HL-60 (cell line): ENCODE results near the gene CENPC.

Experiments
- POLR2AphosphoS5 ChIP-seq: IDR thresholded peaks from 2 replicates; pipeline ENCODE4 v1.6.1; 2012; ENCODE audit warnings: low read depth
- TF ChIP-seq, protein P1 (sequence below): IDR thresholded peaks from one replicate; pipeline ENCODE4 v1.5.1; 2011; ENCODE audit warnings: low read length, control low read depth, inconsistent platforms; ENCODE audit not compliant: insufficient read depth

DNA sequence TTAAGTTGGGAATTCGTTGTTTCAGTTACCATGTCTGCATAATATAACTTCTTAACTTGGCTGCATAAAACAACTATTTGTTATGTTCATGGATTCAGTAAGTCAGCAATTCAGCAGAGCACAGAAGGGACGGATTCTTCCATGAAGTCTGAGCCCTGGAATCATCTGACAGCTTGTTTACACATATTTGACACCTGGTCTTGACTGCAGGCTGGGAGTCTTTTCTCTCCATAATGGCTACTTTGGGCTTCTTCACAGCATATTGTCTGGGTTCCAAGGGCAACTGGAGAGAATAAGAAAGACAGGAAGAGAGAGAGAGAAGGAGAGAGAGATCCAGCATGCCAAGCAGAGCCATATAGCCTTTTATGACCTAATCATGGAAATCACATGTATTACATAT is 23.1 kb downstream of the CENPC start:
- TF ChIP-seq, protein P1, sequence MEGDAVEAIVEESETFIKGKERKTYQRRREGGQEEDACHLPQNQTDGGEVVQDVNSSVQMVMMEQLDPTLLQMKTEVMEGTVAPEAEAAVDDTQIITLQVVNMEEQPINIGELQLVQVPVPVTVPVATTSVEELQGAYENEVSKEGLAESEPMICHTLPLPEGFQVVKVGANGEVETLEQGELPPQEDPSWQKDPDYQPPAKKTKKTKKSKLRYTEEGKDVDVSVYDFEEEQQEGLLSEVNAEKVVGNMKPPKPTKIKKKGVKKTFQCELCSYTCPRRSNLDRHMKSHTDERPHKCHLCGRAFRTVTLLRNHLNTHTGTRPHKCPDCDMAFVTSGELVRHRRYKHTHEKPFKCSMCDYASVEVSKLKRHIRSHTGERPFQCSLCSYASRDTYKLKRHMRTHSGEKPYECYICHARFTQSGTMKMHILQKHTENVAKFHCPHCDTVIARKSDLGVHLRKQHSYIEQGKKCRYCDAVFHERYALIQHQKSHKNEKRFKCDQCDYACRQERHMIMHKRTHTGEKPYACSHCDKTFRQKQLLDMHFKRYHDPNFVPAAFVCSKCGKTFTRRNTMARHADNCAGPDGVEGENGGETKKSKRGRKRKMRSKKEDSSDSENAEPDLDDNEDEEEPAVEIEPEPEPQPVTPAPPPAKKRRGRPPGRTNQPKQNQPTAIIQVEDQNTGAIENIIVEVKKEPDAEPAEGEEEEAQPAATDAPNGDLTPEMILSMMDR = no peak
- no peak for TF ChIP-seq POLR2AphosphoS5
